Astrocyte (in vitro differentiated cells and primary cell): Measurements from ENCODE around the gene ZNRF1.

Experiments used
- EZH2 ChIP-seq: IDR thresholded peaks from 2 replicates; pipeline ENCODE4 v1.6.1; 2012; ENCODE audit warnings: mild to moderate bottlenecking, low read length, inconsistent platforms; ENCODE audit not compliant: insufficient read depth
- TF ChIP-seq, protein P1 (sequence below): IDR thresholded peaks from 2 replicates; pipeline ENCODE4 v1.5.1; 2011; ENCODE audit warnings: low read depth, mild to moderate bottlenecking, inconsistent platforms, low read length, moderate library complexity; ENCODE audit not compliant: insufficient read depth

DNA sequence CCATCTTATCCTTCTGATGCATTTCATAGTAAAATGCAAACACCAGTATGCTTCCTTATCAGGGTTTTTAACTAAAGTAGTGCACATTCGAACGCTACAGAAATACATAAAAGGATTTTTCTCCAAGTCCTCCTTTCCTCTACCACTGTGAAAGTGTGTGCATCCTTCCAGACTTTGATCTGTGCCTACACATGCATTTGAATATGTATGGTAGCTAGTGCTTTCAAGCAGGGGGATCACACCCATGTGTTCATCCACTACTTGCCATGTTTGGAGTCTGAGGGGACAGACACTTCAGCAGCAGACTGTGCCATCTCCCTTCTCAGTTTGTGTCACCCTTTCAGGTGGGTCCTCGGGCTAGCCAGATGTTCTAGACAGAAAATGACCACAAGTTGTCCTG is 102.8 kb downstream of the ZNRF1 start:
- TF ChIP-seq, protein P1, sequence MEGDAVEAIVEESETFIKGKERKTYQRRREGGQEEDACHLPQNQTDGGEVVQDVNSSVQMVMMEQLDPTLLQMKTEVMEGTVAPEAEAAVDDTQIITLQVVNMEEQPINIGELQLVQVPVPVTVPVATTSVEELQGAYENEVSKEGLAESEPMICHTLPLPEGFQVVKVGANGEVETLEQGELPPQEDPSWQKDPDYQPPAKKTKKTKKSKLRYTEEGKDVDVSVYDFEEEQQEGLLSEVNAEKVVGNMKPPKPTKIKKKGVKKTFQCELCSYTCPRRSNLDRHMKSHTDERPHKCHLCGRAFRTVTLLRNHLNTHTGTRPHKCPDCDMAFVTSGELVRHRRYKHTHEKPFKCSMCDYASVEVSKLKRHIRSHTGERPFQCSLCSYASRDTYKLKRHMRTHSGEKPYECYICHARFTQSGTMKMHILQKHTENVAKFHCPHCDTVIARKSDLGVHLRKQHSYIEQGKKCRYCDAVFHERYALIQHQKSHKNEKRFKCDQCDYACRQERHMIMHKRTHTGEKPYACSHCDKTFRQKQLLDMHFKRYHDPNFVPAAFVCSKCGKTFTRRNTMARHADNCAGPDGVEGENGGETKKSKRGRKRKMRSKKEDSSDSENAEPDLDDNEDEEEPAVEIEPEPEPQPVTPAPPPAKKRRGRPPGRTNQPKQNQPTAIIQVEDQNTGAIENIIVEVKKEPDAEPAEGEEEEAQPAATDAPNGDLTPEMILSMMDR = no peak
- TF ChIP-seq EZH2 = no peak
